Spleen (tissue), 11 donors: ENCODE data around the gene GABBR1. TPM values are rescaled to one million over a fixed set of nuclear protein-coding genes. Genes with fewer than 3 reads are reported as not detected.

Source experiments
- DNase-seq: peaks from one replicate; pipeline ENCODE4 v3.0.0-alpha.2; 2020
- H3K27ac ChIP-seq, 8 donors: fragments of 200-600 bp; sonication (generic) in 7 of 8; 1 replicate in 4 of 8; 2 replicates in 4 of 8; pipeline versions ENCODE4 v1.5.0 to v1.8.0; 2016 to 2021; ENCODE audit warnings: inconsistent platforms in 4 of 8, mild to moderate bottlenecking in 4 of 8, moderate library complexity in 1 of 8
- H3K27me3 ChIP-seq, 7 donors: fragments of 200-600 bp; sonication (generic) in 6 of 7; replicated peaks in 1 of 7; 1 replicate in 4 of 7; 2 replicates in 3 of 7; pipeline versions ENCODE4 v1.5.0 to v1.8.0; 2016 to 2021; ENCODE audit warnings: inconsistent platforms in 3 of 7, mild to moderate bottlenecking in 1 of 7
- H3K36me3 ChIP-seq, 6 donors: fragments of 200-600 bp; sonication (generic) in 5 of 6; 1 replicate in 4 of 6; 2 replicates in 2 of 6; pipeline versions ENCODE4 v1.5.0 to v1.8.0; 2016 to 2021; ENCODE audit warnings: inconsistent platforms in 2 of 6
- H3K4me1 ChIP-seq, 6 donors: fragments of 200-600 bp; sonication (generic) in 5 of 6; 1 replicate in 3 of 6; 2 replicates in 3 of 6; pipeline versions ENCODE4 v1.5.0 to v1.8.0; 2016 to 2021; ENCODE audit warnings: inconsistent platforms in 3 of 6
- H3K4me3 ChIP-seq, 8 donors: fragments of 200-600 bp; sonication (generic) in 7 of 8; 1 replicate in 4 of 8; 2 replicates in 4 of 8; pipeline versions ENCODE4 v1.5.0 to v1.8.0; 2016 to 2021; ENCODE audit warnings: inconsistent platforms in 4 of 8, mild to moderate bottlenecking in 4 of 8, moderate library complexity in 2 of 8
- H3K9me3 ChIP-seq, 8 donors: fragments of 200-600 bp; sonication (generic) in 7 of 8; 1 replicate in 4 of 8; 2 replicates in 4 of 8; pipeline versions ENCODE4 v1.5.0 to v1.8.0; 2016 to 2021; ENCODE audit warnings: inconsistent platforms in 4 of 8
- CTCF ChIP-seq, 11 experiments: fragments of 200-600 bp in 7 of 11; fragments of 450-650 bp in 4 of 11; sonication (generic) in 4 of 11; IDR thresholded peaks in 8 of 11; conservative IDR thresholded peaks in 3 of 11; 1 replicate in 7 of 11; 2 replicates in 4 of 11; pipeline versions ENCODE4 v1.4.0 to v1.8.0; 2016 to 2021; ENCODE audit warnings: antibody characterized with exemption in 11 of 11, inconsistent platforms in 4 of 11, mild to moderate bottlenecking in 1 of 11
- POLR2A ChIP-seq, 3 donors: fragments of 450-650 bp; IDR thresholded peaks; one replicate each; pipeline ENCODE4 v1.5.1; 2017; ENCODE audit warnings: antibody characterized with exemption in 3 of 3, mild to moderate bottlenecking in 1 of 3
- POLR2AphosphoS5 ChIP-seq, 3 donors: sonication (generic); formaldehyde crosslinking; IDR thresholded peaks; one replicate each; pipeline ENCODE4 v1.5.1; 2017; ENCODE audit warnings: antibody characterized with exemption in 3 of 3
- WGBS, 5 donors: extraction: QIAGEN DNeasy Blood & Tissue Kit in 3 of 5; methylation state at CpG; one replicate each; pipeline versions ENCODE4 v1.1.5 to v1.1.7; 2013 to 2018; 5-methylcytosine and 5-hydroxymethylcytosine counted together
- intact Hi-C: fragments of 100-400 bp; cut with DNase I; formaldehyde crosslinking; loops from one replicate; pipeline ENCODE4 v1.15.0; 2023; ENCODE audit warnings: low total_unique reads
- polyA plus RNA-seq, 3 donors: library from polyadenylated mRNA; stranded (reverse); fragments of 200-250 nt; gene quantifications; one replicate each; pipeline ENCODE4 v1.2.1, GENCODE V29; 2013
- small RNA-seq, 4 donors: library from RNA; depleted of rRNA; stranded (forward); fragments of <200 nt; gene quantifications; one replicate each; pipeline ENCODE3, GENCODE V24; 2016
- total RNA-seq, 7 donors: library from RNA; depleted of rRNA in 3 of 7; stranded (reverse); fragments of >200 nt in 3 of 7; fragmentation: NEBNext Ultra II Directional in 4 of 7; extraction: Animal tissue kit (Norgen Biotek cat#: 25700) in 4 of 7; gene quantifications; one replicate each; pipeline versions ENCODE4 v1.1.0 to v1.2.1, GENCODE V29; 2016 to 2021
- donor health status: healthy with polysubstance abuse.
- donor health status: DM: no; HTN: no; CAD: no; lungs with moderate emphysema.
- donor health status: DM: no; HTN: no; CAD: no.
- donor health status: Bipolar disorder and iron deficiency.
- donor health status: healthy.
- donor health status: DM: no; HTN: no; CAD: no.
- donor health status: DM: yes; HTN: yes; CAD: no.

Gene GABBR1
- total and polyA plus RNA-seq, 10 donors, result 13.8 to 122 (median 62.4) TPM

GRCh38 chr6:29516108-29516507 is 116.9 kb downstream of the GABBR1 start:
- peaks cover 0 to 11% (median 0%) of the 10 kb centered on the region in 7 donors for H3K27me3 ChIP-seq
- TF ChIP-seq POLR2AphosphoS5 (IDR thresholded peaks at IDR 0.05) (no peak), POLR2A (IDR thresholded peaks at IDR 0.05) (no peak), CTCF (IDR thresholded peaks at IDR 0.05 in 8 of 11, conservative IDR thresholded peaks at IDR 0.05 in 3 of 11) (no peak)
- intact Hi-C loops, result no loop called here
- no peaks in the 10 kb centered on the region for H3K9me3 ChIP-seq
- no peak for DNase-seq
- no peaks in the 10 kb centered on the region for H3K36me3 ChIP-seq
- no peak overlapping the region for H3K4me3 ChIP-seq
- no peaks in the 10 kb centered on the region for H3K4me1 ChIP-seq
- no peak overlapping the region for H3K27ac ChIP-seq
- 23 to 51% (median 29%) methylated on average over 6 of the region's 6 CpGs for WGBS, 5 donors

GRCh38 chr6:29510746-29511300 is 122.2 kb downstream of the GABBR1 start:
- no peaks in the 10 kb centered on the region for H3K27me3 ChIP-seq
- H3K36me3 ChIP-seq, result no peaks in the 10 kb centered on the region
- WGBS, 5 donors, result 79 to 93% (median 88%) methylated on average over 2 of the region's 2 CpGs
- no peak for DNase-seq
- H3K4me1 ChIP-seq, result no peaks in the 10 kb centered on the region
- H3K9me3 ChIP-seq, result no peaks in the 10 kb centered on the region
- no peak for TF ChIP-seq POLR2AphosphoS5 (IDR thresholded peaks at IDR 0.05)
- no peak for TF ChIP-seq POLR2A (IDR thresholded peaks at IDR 0.05)
- TF ChIP-seq CTCF (IDR thresholded peaks at IDR 0.05 in 8 of 11, conservative IDR thresholded peaks at IDR 0.05 in 3 of 11), result no peak
- no peak overlapping the region for H3K27ac ChIP-seq
- intact Hi-C loops, result no loop called here
- H3K4me3 ChIP-seq, result no peak overlapping the region

GRCh38 chr6:29510202-29510601 is 122.8 kb downstream of the GABBR1 start:
- no peak for DNase-seq
- no peak overlapping the region for H3K27ac ChIP-seq
- H3K4me1 ChIP-seq, result no peaks in the 10 kb centered on the region
- intact Hi-C loops, result no loop called here
- H3K36me3 ChIP-seq, result no peaks in the 10 kb centered on the region
- no peaks in the 10 kb centered on the region for H3K27me3 ChIP-seq
- WGBS, 5 donors, result 62 to 70% (median 63%) methylated on average over 4 of the region's 4 CpGs
- no peak overlapping the region for H3K4me3 ChIP-seq
- H3K9me3 ChIP-seq, result no peaks in the 10 kb centered on the region
- TF ChIP-seq POLR2AphosphoS5 (IDR thresholded peaks at IDR 0.05) (no peak), CTCF (IDR thresholded peaks at IDR 0.05 in 8 of 11, conservative IDR thresholded peaks at IDR 0.05 in 3 of 11) (no peak), POLR2A (IDR thresholded peaks at IDR 0.05) (no peak)

Small RNA genes within 50 kb of the gene (small RNA-seq; reads per million reads assigned to genes)
- gene SNORD32B (0.15 to 0.75 (median 0.72) reads per million in 4 donors), gene SUMO2P1 (0 to 0.06 (median 0) reads per million in 4 donors), gene TMEM183AP1 (0 reads per million in 4 donors)

Other genes starting within 250 kb of the GABBR1 start
- not detected for gene OR12D2, start 237.6 kb downstream of the GABBR1 start, total RNA-seq
- not detected for gene OR12D2, start 237.6 kb downstream of the GABBR1 start, polyA plus RNA-seq
- gene OR12D1, start 218.3 kb downstream of the GABBR1 start, total RNA-seq, result not detected
- not detected for gene OR12D1, start 218.3 kb downstream of the GABBR1 start, polyA plus RNA-seq
- not detected for gene OR10C1, start 193.9 kb downstream of the GABBR1 start, total RNA-seq
- gene OR10C1, start 193.9 kb downstream of the GABBR1 start, polyA plus RNA-seq, result not detected
- not detected for gene OR11A1, start 176.1 kb downstream of the GABBR1 start, total RNA-seq
- gene OR11A1, start 176.1 kb downstream of the GABBR1 start, polyA plus RNA-seq, result not detected
- not detected for gene OR2H1, start 176.0 kb downstream of the GABBR1 start, total RNA-seq
- gene OR2H1, start 176.0 kb downstream of the GABBR1 start, polyA plus RNA-seq, result not detected
- not detected for gene MAS1L, start 145.2 kb downstream of the GABBR1 start, total RNA-seq
- not detected for gene MAS1L, start 145.2 kb downstream of the GABBR1 start, polyA plus RNA-seq
- 10 to 100 TPM; 10.8 to 64.3 (median 17.2) TPM for gene UBD, start 73.5 kb downstream of the GABBR1 start, total RNA-seq
- gene UBD, start 73.5 kb downstream of the GABBR1 start, polyA plus RNA-seq, result 100 to 1,000 TPM in 1 of 3 donors, 10 to 100 TPM in 2; 59.7 to 121 (median 62.1) TPM
- gene OR2H2, start 48.1 kb downstream of the GABBR1 start, total RNA-seq, result not detected
- gene OR2H2, start 48.1 kb downstream of the GABBR1 start, polyA plus RNA-seq, result not detected
- gene MOG, start 23.9 kb upstream of the GABBR1 start, total RNA-seq, result not detected
- not detected for gene MOG, start 23.9 kb upstream of the GABBR1 start, polyA plus RNA-seq
- gene ZFP57, start 48.0 kb upstream of the GABBR1 start, total RNA-seq, result 1 to 10 TPM in 1 of 7 donors, under 1 TPM in 2, not detected in 4; 0.37 to 2.8 (median 0.55) TPM
- 1 to 10 TPM in 1 of 3 donors, not detected in 2; 6.8 TPM for gene ZFP57, start 48.0 kb upstream of the GABBR1 start, polyA plus RNA-seq
- 100 to 1,000 TPM; 402 to 532 (median 496) TPM for gene HLA-F, start 90.3 kb upstream of the GABBR1 start, total RNA-seq
- 100 to 1,000 TPM; 501 to 663 (median 577) TPM for gene HLA-F, start 90.3 kb upstream of the GABBR1 start, polyA plus RNA-seq
- gene HLA-G, start 194.6 kb upstream of the GABBR1 start, total RNA-seq, result 1 to 10 TPM in 5 of 7 donors, under 1 TPM in 1, not detected in 1; 0.86 to 9.6 (median 2.0) TPM
- under 1 TPM; 0.15 to 0.90 (median 0.46) TPM for gene HLA-G, start 194.6 kb upstream of the GABBR1 start, polyA plus RNA-seq